ENCODE data around the gene TM7SF2. TPM values are rescaled to one million over a fixed set of nuclear protein-coding genes. Genes with fewer than 3 reads are reported as not detected.

TM7SF2 gene
- total and polyA plus RNA-seq, 2 donors (not counting 1 experiment from before 2014, with no cell fraction given): 23.9 to 28.5 TPM

DNA sequence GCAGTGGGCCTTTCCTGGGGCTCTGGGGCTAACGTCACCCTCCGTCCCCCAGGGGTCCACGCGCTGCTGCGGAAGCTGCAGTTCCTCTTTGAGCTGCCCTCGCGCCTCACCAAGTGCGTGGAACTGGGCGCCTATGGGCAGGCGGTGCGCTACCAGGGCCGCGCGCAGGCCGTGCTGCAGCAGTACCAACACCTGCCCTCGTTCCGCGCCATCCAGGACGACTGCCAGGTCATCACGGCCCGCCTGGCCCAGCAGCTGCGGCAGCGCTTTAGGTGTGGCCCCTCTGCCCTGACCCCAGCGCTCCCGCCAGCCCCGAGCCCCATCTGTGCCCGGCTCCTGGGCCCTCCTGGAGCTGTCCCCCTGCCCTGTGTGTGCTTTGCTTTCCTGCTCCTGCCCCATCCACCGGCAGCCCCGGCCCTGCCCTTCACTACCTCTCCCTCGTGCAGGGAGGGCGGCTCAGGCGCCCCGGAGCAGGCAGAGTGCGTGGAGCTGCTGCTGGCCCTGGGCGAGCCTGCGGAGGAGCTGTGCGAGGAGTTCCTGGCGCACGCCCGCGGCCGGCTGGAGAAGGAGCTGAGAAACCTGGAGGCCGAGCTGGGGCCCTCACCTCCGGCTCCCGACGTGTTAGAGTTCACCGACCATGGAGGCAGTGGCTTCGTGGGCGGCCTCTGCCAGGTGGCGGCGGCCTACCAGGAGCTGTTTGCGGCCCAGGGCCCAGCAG lies 3.8 kb upstream of the TM7SF2 start:
- H4K20me1 ChIP-seq (ENCODE audit: control insufficient read depth, insufficient read depth, low read length, poor library complexity, severe bottlenecking): peaks cover 35% of the 10 kb centered on the region
- DNase-seq (no peak), ATAC-seq (ENCODE audit: low read depth) (no peak)
- intact Hi-C loops (cut with micrococcal nuclease): no loop called here
- no peaks in the 10 kb centered on the region for H3K9me3 ChIP-seq (ENCODE audit: control extremely low read depth in 1 of 3, control insufficient read depth in 2 of 3, insufficient read depth in 1 of 3, low read length in 2 of 3)
- Mint-ChIP-seq H3K27me3 (no peaks in the 10 kb centered on the region), H3K9me3 (ENCODE audit: insufficient read depth) (no peaks in the 10 kb centered on the region), H3K27ac (no peak overlapping the region), H3K4me3 (no peak overlapping the region), H3K4me1 (peaks cover 30% of the 10 kb centered on the region)
- no peak overlapping the region for H3K9ac ChIP-seq (ENCODE audit: low read length)
- H2AFZ ChIP-seq (ENCODE audit: insufficient read depth, low read depth, low read length, poor library complexity, severe bottlenecking): no peak overlapping the region
- TF ChIP-seq CTCF (IDR thresholded peaks at IDR 0.05) (no peak), EZH2 (IDR thresholded peaks at IDR 0.05; ENCODE audit: borderline replicate concordance, insufficient read depth, low read depth, low read length, poor library complexity, severe bottlenecking) (no peak)
- peaks cover 44% of the 10 kb centered on the region for H3K79me2 ChIP-seq (ENCODE audit: control insufficient read depth, insufficient read depth, low read length)
- ChIA-PET CTCF (interaction anchor here (1.3 to 7.7 kb wide), 5 partner anchors 10 to 158 kb away, joined by 4 to 118 read pairs (median 47); partner anchors contain the start of genes CAPN1, FAU, MRPL49 and VPS51), POLR2A (interaction anchor here (1.0 kb wide), 1 partner anchor 10 kb away, joined by 4 read pairs; the partner anchor contains the start of gene ZNHIT2)
- no peak overlapping the region for H3K4me3 ChIP-seq (ENCODE audit: control extremely low read depth in 1 of 5, extremely low read depth in 1 of 5, insufficient read depth in 1 of 5, low read depth in 2 of 5, low read length in 4 of 5)
- peaks cover 14 to 27% of the 10 kb centered on the region in 2 donors for H3K4me1 ChIP-seq (ENCODE audit: control insufficient read depth in 2 of 2, insufficient read depth in 2 of 2, low read length in 2 of 2)
- no peak overlapping the region for H3K4me2 ChIP-seq (replicated peaks; ENCODE audit: low read depth, low read length, poor library complexity, severe bottlenecking)
- H3K27me3 ChIP-seq (replicated peaks in 1 of 4; ENCODE audit: control extremely low read depth in 1 of 4, control insufficient read depth in 3 of 4, insufficient read depth in 4 of 4, low read length in 3 of 4): no peaks in the 10 kb centered on the region
- 97% methylated on average over 52 of the region's 52 CpGs for WGBS (ENCODE audit: insufficient coverage)
- H3K27ac ChIP-seq (ENCODE audit: low read length in 2 of 2): no peak overlapping the region
- peaks cover 0 to 40% of the 10 kb centered on the region in 2 experiments for H3K36me3 ChIP-seq (replicated peaks in 1 of 2; ENCODE audit: control extremely low read depth in 1 of 2, control insufficient read depth in 1 of 2, extremely low read depth in 1 of 2, insufficient read depth in 2 of 2, low read length in 1 of 2)
